Dermis microvascular lymphatic vessel endothelial cell (primary cell): ENCODE measurements around the gene HSPG2. TPM values are rescaled to one million over a fixed set of nuclear protein-coding genes. Genes with fewer than 3 reads are reported as not detected.
"Not testable (repeated sequence)": the region's sequence is repeated elsewhere in the genome, so short reads cannot be mapped to it uniquely, and the experiment has no call there.

Experiments used
- DNase-seq, 2 donors: peaks; one replicate each; pipeline versions ENCODE4 v3.0.0 to v3.0.0-alpha.2; 2010; ENCODE audit warnings: low read depth in 2 of 2
- total RNA-seq: library from RNA; depleted of rRNA; stranded (reverse); fragments of >200 nt; gene quantifications from 2 replicates; pipeline ENCODE4 v1.2.1, GENCODE V29; 2014

HSPG2 gene
- total RNA-seq, 1 donor from 2014 or later, result 281 TPM

DNA sequence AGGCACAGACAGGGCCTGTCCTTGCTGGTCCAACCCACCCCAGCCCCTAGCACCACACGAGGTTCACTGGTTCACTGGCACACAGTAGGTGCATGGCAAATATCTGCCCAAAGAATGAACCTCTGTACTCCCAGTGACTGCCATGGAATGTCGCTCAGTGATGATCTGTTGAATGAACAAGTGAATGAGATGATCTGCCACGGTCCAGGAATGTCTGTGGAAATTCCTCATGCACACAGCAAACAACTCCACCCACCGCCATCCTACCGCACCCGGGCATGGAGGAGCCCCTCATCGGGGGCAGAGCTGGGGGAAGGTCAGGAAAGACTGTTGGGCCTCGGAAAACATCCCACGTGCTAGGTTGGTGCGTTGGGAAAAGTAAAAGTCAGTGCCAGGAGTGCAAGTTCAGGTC, 1.7 kb downstream of the HSPG2 start:
- DNase-seq, result peak in 1 of 2 donors; percentile 59

DNA sequence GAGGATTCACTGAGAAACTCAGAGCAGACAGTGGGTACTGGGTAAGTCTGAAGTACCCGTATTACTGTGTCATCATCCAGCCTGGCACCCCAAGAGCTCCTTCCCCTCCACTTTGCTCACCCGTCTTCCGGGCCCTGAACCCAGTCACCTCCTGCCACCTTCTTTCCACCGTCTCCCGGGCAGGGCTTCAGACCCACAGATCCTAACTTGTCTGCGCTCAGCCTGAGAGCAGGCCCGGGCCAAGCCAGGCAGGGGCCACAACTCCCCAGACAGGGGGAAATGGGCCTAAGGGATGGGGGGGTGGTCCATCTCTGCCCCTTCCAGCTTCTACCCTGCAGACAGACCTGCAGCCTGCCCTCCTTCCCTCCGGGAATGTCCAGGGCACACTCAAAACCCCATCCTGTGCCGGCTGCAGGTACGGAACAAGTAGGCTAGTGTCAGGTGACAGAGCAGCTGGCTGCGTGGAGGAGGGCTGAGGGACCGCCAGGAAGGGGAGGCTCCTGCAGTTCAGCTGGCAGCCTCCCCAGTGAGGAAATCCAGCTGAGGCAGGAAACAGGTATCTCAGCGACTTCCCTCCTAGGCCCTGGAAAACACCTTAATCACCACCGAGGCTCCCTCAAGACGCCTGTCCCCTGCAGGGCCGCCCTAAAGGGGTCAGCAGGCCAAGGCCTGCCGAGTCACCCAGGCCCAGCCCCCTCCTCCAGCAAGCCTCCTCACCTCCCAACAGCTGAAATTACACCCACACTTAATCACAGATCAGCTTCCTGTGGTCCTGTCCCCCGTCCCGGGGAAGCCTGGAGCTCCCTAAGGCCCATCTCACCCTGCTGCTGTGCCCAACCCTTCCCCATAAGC, 3.5 kb downstream of the HSPG2 start:
- peak; percentile 55 to 92 for DNase-seq

DNA sequence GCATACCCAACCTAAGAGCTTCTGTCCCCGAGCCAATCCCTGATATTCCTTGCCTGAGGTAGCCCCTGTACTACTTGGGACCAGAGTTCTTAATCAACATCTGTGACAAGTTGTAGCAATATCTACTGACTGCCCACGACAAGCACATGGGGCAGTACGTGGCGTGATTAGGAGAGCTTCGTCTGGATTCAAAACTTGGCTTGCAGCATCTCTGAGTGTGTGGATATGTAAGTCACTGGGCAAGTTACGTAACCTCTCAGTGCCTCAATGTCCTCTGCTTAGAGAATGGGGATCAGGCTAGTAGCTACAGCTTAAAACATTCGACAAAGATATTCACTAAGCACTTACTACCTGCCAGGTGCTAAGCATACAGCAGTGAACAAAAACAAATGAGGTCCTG, 5.0 kb downstream of the HSPG2 start:
- no peak for DNase-seq

DNA sequence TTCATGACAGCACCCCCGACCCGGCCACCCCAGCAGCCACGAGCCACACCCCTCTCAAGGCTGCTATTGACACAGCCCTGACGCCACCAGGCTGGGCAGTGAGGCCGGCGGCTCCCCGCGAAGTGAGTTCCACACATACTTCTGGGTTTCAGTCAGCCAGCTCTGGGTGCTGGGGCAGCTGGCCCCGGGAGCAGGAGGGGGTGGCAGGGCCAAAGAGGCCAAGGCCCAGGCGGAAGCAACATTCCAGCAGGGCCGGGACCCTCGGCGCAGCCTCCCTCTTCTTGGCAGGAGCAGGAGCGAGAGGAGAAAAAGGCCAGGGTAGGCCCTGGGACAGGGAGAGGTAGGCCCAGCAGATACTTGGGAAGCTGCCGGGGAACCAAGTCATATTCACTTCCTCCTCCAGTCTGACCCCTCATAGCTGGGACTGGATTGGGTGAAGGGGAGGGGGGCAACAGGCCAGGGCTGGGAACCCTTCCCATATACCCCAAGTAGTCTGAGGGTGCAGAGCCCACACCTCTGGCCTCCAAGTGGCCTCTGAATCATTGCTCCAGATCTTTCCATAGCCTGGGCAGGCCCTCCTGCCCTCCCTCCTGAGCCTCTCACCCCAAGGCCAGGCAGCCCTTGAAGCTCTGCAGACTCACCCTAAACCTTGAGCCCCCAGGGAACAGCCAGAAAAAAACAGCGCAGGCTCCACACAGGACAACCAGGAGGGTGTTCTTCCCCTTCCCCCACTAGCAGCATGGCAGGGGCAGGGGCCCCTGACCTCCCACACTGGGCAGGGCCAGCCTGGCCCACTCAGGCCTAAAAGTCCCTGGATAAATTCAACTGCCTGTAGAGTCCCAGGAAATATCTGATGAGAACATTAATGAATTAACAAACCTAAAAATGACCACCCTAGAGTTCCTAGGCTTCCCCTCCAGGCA, 5.7 kb downstream of the HSPG2 start:
- DNase-seq, result peak in 1 of 2 donors; percentile 55

DNA sequence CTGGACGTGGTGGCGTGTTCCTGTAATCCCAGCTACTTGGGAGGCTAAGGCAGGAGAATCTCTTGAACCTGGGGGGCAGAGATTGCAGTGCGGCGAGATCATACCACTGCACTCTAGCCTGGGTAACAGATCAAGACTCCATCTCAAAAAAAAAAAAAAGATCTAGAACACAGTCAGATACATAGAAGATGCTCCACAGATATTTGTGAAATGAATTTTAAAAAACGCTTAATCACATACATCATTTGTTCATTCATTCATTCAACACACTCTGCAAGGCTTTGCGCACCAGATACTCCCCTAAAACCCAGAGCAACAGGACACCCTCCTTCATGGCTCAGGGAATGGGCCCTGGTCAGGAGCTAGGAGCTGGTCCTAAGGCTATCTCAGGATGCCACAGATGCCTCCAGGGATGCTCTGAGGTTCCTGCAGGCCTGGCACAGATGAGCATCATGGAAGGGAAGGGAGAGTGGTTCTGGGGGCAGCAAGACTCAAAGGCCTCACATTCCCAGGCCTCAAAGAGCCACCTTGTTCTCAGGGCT, 6.4 kb downstream of the HSPG2 start:
- no peak for DNase-seq

DNA sequence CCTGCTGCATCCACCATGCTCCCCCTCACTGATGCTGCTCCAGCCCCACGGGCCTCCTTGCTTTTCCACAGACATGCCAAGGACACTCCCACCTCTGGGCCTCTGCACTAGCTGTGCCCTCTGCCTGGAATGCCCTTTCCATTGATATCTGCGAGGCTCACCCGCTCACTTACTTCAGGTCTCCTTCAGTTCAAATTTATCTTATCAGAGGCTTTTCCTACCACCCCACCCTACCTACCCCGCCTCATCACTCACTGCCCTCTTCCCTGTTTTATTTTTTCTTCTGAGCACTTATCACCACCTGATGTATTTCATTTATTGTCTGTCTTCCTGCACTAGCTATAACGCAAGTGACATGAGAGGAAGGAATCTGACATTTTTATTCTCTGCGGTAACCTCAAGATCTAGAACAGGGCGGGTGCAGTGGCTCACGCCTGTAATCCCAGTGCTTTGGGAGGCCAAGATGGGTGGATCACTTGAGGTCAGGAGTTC, 7.0 kb downstream of the HSPG2 start:
- DNase-seq, result no peak

DNA sequence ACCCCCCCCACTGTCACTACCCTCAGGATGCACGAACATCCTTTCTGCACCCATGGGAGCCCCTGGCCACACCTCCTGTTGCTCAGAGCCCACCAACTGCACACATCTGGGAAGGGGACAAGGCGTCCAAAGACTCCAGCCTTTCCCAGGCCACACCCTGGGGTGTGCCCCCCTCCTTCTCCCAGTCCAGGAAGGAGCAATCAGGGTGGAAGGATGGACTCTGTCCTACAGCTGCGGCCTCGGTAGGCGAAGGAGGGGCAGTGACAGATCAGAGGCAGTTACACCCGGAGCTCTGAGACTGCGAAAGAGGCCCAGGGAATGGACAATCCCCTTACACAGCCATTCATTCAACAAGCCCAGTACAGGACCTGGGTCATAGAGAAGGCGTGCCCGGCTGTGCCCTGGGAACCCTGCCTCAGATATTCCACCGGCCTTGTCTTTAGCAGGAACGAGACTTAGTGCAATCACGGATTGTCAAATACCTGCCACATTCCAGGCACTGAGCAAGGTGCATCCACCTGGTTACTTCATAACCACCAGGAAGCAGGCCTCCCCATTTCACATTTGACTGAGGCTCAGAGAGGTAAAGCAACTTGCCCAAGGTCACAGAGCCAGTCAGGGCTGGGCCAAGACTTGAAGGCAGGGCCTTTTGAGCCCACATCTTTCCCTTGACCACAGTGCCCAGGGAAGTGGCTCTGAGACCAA, 9.4 kb downstream of the HSPG2 start:
- DNase-seq, result no peak

DNA sequence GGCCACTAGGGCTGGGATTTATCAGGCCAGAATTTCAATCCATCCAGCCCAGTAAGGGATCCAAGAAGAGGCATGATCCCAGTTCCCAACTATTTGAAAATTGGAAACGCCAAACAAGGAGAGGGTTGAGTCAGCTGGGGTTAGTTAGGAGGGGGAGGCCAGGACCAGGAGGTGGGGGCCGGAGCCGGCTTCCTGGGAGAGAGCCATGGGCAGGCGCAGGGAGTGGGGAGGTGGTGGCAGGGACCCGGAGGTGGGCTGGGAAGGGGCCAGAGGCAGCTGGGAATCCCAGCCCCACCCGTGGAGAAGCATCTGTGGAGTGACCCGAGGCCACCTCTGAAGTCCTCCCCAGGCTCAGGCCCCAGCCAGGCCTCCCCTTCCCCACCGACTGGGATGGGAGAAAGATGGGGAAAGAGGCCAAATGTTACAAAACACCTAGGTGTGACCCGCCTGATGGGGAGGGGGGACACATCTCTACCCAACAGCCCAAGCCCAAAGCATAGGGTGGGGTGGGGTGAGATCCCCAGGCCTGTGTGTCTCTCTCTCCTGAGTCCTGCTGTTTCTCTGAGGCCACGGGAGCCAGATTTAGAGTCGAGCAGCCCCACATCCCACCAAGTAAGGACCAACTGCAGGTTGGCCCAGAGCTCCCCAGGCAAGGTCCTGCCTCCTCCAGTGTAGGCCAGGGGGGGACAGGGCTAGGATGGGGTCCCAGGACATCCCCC, 10.1 kb downstream of the HSPG2 start:
- DNase-seq, result no peak

DNA sequence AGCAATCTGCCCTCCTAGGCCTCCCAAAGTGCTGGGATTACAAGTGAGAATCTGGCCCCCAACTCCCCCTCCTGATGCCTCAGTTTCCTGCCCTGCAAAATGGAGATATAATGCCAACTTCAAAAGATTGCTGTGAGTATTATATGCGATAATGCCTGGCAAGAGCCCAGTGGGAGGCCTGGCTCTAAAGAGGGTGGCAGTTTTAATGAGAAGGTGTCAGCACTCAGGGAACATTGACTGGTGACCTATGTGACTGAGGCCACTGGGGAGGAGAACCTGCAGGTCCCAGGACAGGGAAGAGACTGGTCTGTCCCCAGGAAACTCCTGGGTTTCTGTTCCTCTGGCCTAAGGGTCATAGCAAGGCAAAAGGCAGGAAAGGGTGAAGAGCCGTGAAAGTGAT, 11.0 kb downstream of the HSPG2 start:
- no peak for DNase-seq

- DNase-seq, result no peak
These were observed 11.7 kb downstream of the HSPG2 start for GRCh38 chr1:21925334-21925940.

GRCh38 chr1:21924503-21925005, 12.6 kb downstream of the HSPG2 start:
- DNase-seq, result peak; percentile 82 to 95

GRCh38 chr1:21922090-21923013, 14.8 kb downstream of the HSPG2 start:
- DNase-seq, result no peak

DNA sequence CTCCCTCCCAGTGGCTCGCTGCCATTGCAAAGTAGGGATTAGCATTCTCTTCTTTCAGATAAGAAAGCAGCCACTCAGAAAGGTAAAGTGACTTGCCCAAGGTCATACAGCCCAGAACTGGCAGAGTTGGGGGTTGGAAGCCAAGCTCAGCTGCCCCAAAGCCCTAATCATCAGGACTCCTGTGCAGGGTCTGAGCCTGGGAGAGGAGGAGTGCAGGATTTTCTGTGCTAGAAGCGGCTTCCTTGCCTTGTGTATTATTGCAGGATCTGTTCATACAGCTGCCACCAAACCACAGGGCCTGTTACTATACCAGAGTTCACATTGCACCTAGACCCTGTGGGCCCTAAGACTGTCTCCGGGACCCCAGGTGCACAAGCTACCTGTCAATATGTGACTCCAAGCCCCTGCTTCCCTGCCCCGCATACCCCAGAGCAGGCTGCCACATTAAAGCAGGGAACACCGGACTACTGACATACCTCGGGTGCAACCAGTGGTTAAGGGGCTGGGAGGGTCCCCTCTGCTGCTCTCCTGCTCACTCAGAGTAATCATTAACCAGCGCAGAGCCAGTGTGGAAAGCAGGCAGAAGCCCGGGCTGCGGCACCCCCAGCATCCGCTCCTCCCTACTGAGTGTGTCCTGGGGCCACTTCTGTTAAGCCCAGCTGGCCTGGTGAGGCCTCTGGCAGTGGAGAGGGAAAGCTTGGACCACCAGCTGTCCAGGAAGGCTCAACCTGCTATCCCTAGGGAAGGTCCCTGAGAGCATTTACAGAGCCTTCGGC, 15.8 kb downstream of the HSPG2 start:
- no peak for DNase-seq

DNA sequence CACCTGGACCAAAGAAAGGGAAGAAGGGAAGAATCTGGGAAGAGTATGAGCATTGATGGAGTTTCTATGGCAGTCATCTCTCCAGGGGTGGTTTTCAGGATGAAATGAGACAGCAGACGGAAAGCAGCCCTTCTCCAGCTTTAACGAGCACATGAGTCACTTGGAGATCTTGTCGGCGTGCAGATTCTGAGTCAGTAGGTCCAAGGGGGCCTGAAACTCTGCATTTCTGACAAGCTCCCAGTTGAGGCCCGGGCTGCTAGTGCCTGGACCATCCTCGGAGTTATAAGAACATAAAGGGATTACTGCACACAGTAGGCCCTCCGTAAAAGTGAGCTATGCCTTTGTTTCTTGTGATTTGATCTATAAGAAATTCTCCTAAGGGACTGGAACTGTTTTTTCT, 17.6 kb downstream of the HSPG2 start:
- peak in 1 of 2 donors; percentile 77 for DNase-seq

DNA sequence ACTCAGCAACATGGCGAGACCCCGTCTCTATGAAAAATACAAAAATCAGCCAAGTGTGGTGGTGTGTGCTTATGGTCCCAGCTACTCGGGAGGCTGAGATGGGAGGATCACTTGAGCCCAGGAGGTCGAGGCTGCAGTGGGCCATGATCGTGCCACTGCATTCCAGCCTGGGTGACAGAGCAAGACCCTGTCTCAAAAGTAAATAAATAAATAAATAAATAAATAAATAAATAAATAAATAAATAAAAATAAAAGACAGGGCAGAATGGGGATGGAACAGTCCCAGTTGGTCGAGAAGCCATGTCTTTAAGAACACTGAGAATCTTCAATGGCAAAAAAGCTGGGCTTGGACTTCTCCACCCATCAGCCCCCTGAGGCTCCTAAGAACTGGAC, 19.9 kb downstream of the HSPG2 start:
- DNase-seq, result not testable (repeated sequence)

DNA sequence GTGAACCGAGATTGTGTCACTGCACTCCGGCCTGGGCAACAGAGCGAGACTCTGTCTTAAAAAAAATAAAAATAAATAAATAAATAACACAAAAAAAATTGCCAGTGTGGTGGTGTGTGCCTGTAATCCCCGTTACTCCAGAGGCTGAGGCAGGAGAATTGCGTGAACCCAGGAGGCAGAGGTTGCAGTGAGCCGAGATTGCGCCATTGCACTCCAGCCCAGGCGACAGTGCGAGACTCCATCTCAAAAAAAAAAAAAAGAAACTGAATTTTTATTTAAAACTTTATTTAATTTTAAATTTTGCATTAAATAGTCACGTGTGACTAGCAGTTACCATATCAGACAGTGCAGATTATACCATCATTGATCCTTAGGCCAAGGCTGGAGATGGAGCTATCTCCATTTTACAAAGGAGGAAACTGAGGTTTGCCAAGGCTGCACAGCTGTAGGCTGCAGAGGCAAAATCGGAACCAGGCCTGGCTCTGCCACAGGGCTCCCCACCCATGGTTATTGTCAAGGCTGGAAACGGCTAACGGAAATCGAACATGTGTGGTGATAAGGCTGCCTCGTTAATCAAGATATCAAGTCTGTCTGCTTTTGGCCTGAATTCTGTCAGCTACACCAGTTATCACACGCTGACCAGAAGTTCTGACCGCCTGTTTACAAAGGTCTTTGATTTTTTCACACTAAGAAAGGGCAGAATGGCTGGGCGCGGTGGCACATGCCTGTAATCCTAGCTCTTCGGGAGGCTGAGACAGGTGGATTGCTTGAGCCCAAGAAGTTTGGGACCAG, 20.5 kb downstream of the HSPG2 start:
- DNase-seq, result no peak

DNA sequence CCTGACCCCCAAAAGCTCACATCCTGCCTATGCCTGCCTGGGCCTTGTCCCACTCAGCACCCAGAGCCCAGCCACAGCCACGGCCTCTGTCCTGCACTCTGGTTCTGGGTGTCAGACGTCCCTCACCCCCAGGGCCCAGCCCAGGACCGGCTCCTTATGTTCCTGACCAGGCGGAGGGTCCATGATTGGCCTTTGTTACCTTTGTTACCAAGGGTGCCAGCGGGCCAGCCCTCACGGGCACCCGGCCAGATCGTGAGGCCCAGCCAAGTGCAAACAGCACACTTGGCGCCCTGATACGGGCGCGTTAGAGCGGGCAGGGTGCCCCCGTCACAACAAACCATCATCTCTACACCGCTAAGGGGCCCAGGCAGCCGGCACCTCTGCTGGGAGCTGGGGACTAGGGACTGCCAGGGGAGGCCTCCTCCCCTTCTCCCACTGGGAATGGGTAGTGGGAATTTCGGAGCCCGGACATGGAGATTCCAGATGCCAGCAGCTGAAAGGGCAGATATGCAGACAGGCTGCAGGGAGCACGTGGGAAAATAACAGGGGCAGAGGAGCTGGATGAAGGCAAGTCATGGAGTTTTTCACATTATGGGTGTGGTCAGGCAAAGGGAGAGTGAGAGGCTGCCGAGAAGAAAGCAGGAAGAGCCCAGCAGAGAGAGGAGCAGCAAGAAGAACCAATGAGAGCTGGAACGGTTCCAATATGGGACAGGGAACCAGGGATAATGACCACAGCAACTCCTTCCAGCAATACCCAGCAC, 22.1 kb downstream of the HSPG2 start:
- no peak for DNase-seq
